Ecto neural progenitor cell (in vitro differentiated cells): Measurements from ENCODE around the gene EVI2B.
"Not testable (repeated sequence)": the region's sequence is repeated elsewhere in the genome, so short reads cannot be mapped to it uniquely, and the experiment has no call there.

Experiments
- DNase-seq: peaks from one replicate; pipeline ENCODE4 v3.0.0-alpha.2; 2018; ENCODE audit warnings: low spot score

The EVI2B gene

DNA sequence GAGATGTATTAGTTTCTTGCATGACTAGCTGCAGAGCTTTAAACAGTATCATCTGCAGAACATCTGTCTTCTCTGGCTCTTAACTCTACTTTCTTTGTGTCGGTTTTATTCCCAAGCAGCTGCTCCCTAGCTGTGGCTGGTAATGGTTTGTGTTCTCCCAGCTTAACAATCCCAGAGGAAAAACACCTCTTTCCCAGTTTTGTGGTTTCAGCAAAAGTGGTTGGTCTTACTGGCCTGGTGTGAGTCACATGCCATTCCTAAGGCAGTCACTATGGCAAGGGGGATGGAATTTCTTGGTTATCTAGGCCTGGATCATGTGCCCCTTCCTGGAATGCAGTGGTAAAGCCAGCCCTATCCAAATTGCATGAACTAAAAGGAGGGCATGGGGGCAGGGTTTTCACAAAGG is 44.3 kb downstream of the EVI2B start:
- peak; percentile 63 for DNase-seq

DNA sequence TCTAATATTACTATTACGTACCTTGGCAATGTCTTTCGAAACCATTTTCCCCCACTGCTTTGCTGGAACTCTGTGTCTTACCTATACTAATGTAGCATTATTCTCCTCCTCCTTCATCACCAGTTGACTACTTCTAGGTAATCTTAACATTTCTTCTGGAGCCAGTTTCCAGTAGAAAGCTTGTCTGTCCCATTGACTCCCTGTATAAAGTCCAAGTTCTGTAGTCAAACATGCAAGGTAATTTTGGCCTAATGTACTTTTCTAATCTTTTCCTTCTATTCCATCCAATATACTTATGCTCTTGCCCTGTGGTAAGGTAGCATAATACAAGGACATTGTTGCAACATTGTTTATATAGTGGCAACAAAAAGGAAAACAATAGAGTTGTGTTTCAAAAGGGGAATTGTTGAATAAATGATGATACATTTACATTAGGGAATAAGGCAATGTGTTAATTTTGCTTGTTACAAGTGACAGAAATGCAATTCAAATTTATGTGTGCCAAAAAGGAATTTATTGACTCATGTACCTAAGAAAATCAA is 44.7 kb downstream of the EVI2B start:
- DNase-seq, result no peak

DNA sequence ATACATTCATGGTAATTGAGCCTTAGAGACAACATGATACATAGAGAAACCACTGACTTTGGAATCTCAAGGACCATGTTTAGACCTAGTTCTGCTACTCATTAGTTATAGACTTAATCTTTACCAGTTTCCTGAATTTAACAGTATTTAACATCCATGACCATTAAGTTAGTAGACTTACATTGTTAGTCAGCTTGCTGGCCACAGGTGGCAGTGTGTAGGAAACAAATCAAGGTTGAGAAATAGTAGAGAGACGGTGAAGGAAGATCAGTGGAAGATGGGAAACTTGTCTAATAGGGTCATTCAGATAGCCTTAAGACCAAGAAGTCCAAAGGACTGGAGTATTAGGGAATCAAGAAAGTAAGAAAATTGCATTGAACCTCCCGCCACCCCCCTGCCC is 47.8 kb downstream of the EVI2B start:
- DNase-seq, result no peak

DNA sequence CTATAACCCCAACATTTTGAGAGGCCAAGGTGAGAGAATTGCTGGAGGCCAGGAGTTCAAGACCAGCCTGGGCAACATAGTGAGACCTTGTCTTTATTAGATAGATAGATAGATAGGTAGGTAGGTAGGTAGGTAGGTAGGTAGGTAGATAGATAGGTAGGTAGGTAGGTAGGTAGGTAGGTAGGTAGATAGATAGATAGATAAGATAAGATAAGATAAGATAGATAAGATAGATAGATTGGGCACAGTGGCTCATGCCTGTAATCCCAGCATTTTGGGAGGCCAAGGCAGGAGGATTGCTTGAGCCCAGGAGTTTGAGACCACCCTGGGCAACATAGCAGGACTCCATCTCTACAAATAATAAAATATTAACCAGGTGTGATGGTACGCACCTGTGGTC is 50.9 kb downstream of the EVI2B start:
- DNase-seq, result not testable (repeated sequence)

DNA sequence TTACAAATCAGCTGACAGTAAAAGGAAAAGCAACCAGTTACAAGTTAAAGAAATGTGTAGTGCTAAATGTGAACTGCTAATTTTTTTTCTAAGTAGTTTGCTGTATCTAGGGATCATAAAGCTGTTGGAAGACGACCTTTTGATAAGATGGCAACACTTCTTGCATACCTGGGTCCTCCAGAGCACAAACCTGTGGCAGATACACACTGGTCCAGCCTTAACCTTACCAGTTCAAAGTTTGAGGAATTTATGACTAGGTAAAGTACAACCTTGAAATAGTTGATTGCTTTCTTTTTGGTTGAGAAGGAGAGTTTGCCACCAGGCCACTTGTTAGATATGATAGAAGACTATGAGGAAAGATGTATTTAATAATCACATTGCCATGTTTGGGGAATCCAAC is 52.3 kb downstream of the EVI2B start:
- no peak for DNase-seq

DNA sequence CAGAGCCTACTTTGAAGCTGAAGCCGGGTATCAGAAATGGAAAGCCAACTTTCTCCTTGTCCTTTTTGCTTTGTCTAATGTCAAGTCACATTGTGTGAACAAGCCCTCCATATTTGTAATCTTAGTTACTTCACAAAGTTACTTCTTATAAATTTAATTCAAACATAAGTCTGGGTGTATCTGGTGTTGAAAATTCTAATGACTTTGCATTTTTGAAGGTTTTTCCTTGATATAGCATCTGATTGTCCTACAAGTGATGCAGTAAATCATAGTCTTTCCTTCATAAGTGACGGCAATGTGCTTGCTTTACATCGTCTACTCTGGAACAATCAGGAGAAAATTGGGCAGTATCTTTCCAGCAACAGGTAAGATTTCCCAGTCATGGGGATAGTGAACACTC is 53.7 kb downstream of the EVI2B start:
- DNase-seq, result no peak

DNA sequence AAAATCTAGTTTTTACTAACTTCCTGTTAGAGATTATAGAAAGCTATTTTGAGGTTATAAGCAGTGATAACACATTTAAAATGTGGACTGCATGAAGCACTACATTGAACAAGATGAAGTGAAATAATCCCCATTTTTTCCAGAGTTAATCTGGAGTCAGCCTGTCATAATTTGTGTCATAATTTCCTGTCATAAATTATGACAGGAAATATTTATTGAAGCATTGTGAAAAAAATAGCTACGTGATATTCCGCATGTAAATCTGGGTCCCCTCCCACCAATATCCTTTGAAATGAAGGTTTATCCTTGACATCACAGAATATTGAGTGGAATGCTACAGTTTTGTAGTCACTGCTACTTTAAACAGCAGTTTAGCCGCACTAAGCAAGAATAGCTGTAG is 56.9 kb downstream of the EVI2B start:
- DNase-seq, result no peak

DNA sequence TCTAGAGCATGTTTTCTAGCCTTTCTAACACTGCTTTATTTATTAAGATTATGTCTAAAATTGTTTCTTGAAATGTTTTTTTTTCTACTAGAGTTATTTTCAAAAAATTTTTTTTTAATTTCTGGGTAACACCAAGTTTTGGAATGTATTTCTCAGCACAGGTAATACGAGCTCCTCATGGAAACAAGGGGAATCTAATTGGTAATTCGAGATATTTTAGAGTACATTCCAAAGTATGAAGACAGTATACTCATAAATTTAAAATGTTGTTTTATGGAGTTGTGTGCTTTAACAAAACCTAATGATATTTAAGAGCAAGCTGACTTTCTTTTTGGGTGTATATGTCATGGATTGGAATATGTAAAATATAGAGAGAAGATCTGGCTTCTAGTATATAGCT is 59.2 kb downstream of the EVI2B start:
- DNase-seq, result no peak
